22Rv1 (cell line): ENCODE measurements around the gene SH3TC2.

Source experiments
- ZFX ChIP-seq: fragments of 450-650 bp; IDR thresholded peaks from 2 replicates; pipeline ENCODE4 v1.6.1; 2017; ENCODE audit warnings: antibody characterized with exemption, borderline replicate concordance
- TF ChIP-seq, protein P1 (sequence below): fragments of 450-650 bp; IDR thresholded peaks from 2 replicates; pipeline ENCODE4 v1.5.1; 2017; ENCODE audit warnings: mild to moderate bottlenecking

DNA sequence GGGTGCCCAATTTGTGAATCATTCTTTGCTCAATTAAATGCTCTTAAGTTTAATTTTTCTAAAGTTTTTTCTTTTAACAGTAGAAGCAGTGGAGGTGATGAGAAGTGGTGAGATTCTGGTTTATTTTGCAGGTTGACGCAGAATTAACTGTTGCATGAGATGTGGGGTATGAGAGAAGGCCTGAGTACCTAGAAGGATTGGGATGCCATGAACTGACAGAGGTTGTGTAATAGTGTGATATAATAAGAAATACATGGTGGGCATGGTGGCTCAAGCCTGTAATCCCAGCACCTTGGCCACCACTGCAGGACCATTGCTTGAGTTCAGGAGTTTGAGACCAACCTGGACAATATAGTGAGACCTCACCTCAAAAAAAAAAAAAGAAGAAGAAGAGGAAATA, 8.4 kb upstream of the SH3TC2 start:
- TF ChIP-seq, protein P1, sequence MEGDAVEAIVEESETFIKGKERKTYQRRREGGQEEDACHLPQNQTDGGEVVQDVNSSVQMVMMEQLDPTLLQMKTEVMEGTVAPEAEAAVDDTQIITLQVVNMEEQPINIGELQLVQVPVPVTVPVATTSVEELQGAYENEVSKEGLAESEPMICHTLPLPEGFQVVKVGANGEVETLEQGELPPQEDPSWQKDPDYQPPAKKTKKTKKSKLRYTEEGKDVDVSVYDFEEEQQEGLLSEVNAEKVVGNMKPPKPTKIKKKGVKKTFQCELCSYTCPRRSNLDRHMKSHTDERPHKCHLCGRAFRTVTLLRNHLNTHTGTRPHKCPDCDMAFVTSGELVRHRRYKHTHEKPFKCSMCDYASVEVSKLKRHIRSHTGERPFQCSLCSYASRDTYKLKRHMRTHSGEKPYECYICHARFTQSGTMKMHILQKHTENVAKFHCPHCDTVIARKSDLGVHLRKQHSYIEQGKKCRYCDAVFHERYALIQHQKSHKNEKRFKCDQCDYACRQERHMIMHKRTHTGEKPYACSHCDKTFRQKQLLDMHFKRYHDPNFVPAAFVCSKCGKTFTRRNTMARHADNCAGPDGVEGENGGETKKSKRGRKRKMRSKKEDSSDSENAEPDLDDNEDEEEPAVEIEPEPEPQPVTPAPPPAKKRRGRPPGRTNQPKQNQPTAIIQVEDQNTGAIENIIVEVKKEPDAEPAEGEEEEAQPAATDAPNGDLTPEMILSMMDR = no peak
- TF ChIP-seq ZFX = no peak
